Heart right ventricle (tissue), 16 donors: ENCODE data around the gene IDH3G. TPM values are rescaled to one million over a fixed set of nuclear protein-coding genes. Genes with fewer than 3 reads are reported as not detected.

Experiments used
- ATAC-seq, 8 donors: fragments of 200-7000 bp; cut with Tn5 transposase; one replicate each; pipeline ENCODE4 v1.9.1; 2020; ENCODE audit warnings: mild to moderate bottlenecking in 8 of 8, moderate library complexity in 8 of 8, moderate number of reproducible peaks in 1 of 8
- DNase-seq, 2 donors: peaks; one replicate each; pipeline ENCODE4 v3.0.0-alpha.2; 2020
- H3K27ac ChIP-seq, 10 donors: fragments of 200-600 bp; sonication (generic) in 2 of 10; one replicate each; pipeline versions ENCODE4 v1.5.0 to v1.8.0; 2020 to 2022; ENCODE audit warnings: mild to moderate bottlenecking in 3 of 10
- H3K27me3 ChIP-seq, 7 donors: fragments of 200-600 bp; one replicate each; pipeline ENCODE4 v1.8.0; 2021 to 2022; ENCODE audit warnings: mild to moderate bottlenecking in 2 of 7
- H3K36me3 ChIP-seq, 9 donors: fragments of 200-600 bp; sonication (generic) in 1 of 9; one replicate each; pipeline versions ENCODE4 v1.5.0 to v1.8.0; 2020 to 2022; ENCODE audit warnings: mild to moderate bottlenecking in 2 of 9
- H3K4me1 ChIP-seq, 9 donors: fragments of 200-600 bp; sonication (generic) in 1 of 9; one replicate each; pipeline versions ENCODE4 v1.5.0 to v1.8.0; 2020 to 2022; ENCODE audit warnings: mild to moderate bottlenecking in 4 of 9
- H3K4me3 ChIP-seq, 10 donors: fragments of 200-600 bp; sonication (generic) in 2 of 10; one replicate each; pipeline versions ENCODE4 v1.5.0 to v1.8.0; 2020 to 2022; ENCODE audit warnings: mild to moderate bottlenecking in 7 of 10, moderate library complexity in 2 of 10
- H3K9me3 ChIP-seq, 11 donors: fragments of 200-600 bp in 10 of 11; sonication (generic) in 2 of 11; one replicate each; pipeline versions ENCODE4 v1.5.0 to v1.8.0; 2013 to 2022; ENCODE audit warnings: mild to moderate bottlenecking in 2 of 11, control low read depth in 1 of 11, moderate library complexity in 1 of 11
- WGBS, 2 donors: extraction: QIAGEN DNeasy Blood & Tissue Kit; methylation state at CpG; one replicate each; pipeline ENCODE4 v1.1.7; 2013; ENCODE audit warnings: inconsistent platforms in 1 of 2; 5-methylcytosine and 5-hydroxymethylcytosine counted together
- intact Hi-C, 10 donors: fragments of 100-400 bp; cut with DNase I; formaldehyde crosslinking; loops; one replicate each; pipeline versions ENCODE4 v1.11.1 to v1.14.2; 2022
- polyA plus RNA-seq, 2 donors: library from polyadenylated mRNA; stranded (reverse); fragments of 200-250 nt; gene quantifications; one replicate each; pipeline ENCODE4 v1.2.3, GENCODE V29; 2013
- total RNA-seq, 10 donors: library from RNA; stranded (reverse); fragmentation: NEBNext Ultra II Directional in 3 of 10; extraction: Animal tissue kit (Norgen Biotek cat#: 25700) in 3 of 10; gene quantifications; one replicate each; pipeline versions ENCODE4 v1.2.1 to v1.2.4, GENCODE V29; 2021 to 2023
- TF ChIP-seq, protein P1 (sequence below), 9 donors: fragments of 200-600 bp; sonication (generic) in 2 of 9; IDR thresholded peaks; one replicate each; pipeline versions ENCODE4 v1.5.0 to v1.8.0; 2021 to 2022; ENCODE audit warnings: antibody characterized with exemption in 9 of 9, mild to moderate bottlenecking in 5 of 9, moderate library complexity in 1 of 9
- donor health status: Arrhythmogenic right ventricular cardiomyopathy.
- donor health status: ischemic (EF 13 %, LVEDD 7.1; RV severe dilation, severe dysfunction).
- donor health status: healthy with polysubstance abuse.
- donor health status: DM: no; HTN: yes; CAD: no.
- donor health status: DM: no; HTN: no; CAD: no.
- donor health status: ischemic (EF 25% LVEDD 6.9; RV normal size, moderate dysfunction).
- donor health status: ischemic (EF 25% LVEDD 5.7; RV mildly dilated, moderate dysfunction).
- donor health status: healthy.
- donor health status: DM: yes; HTN: yes; CAD: no.
- donor health status: Ischemic cardiomyopathy.
- donor health status: ischemic (EF 35%, LVEDD 5.7; RV mildly dilated, moderate dysfunction).
- donor health status: nonischemic (EF 11% LVEDD 7.7; RV severe dilation, severe dysfunction).
- donor health status: DM: yes; HTN: yes; CAD: no.
- donor health status: PGD.
- donor health status: ischemic (EF 29% LVEDD 5.4; RV normal size, mild dysfunction).
- donor health status: nonischemic (EF 23%, LVEDD 6.1; RV moderate dilation, normal function).

The IDH3G gene
- total and polyA plus RNA-seq, 12 donors = 58.7 to 97.2 (median 74.5) TPM

- no peaks in the 10 kb centered on the region for H3K27me3 ChIP-seq
- DNase-seq (no peak), ATAC-seq (no peak)
- H3K4me1 ChIP-seq = peaks cover 0 to 5% (median 0%) of the 10 kb centered on the region in 9 donors
- WGBS, 2 donors = 82 to 86% methylated on average over 10 to 15 of the region's 15 CpGs
- no peak overlapping the region for H3K4me3 ChIP-seq
- TF ChIP-seq, protein P1, sequence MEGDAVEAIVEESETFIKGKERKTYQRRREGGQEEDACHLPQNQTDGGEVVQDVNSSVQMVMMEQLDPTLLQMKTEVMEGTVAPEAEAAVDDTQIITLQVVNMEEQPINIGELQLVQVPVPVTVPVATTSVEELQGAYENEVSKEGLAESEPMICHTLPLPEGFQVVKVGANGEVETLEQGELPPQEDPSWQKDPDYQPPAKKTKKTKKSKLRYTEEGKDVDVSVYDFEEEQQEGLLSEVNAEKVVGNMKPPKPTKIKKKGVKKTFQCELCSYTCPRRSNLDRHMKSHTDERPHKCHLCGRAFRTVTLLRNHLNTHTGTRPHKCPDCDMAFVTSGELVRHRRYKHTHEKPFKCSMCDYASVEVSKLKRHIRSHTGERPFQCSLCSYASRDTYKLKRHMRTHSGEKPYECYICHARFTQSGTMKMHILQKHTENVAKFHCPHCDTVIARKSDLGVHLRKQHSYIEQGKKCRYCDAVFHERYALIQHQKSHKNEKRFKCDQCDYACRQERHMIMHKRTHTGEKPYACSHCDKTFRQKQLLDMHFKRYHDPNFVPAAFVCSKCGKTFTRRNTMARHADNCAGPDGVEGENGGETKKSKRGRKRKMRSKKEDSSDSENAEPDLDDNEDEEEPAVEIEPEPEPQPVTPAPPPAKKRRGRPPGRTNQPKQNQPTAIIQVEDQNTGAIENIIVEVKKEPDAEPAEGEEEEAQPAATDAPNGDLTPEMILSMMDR (IDR thresholded peaks at IDR 0.05) = no peak
- intact Hi-C loops = no loop called here
- H3K27ac ChIP-seq = no peak overlapping the region
- no peaks in the 10 kb centered on the region for H3K9me3 ChIP-seq
- peaks cover 0 to 35% (median 0%) of the 10 kb centered on the region in 9 donors for H3K36me3 ChIP-seq
Observed at GRCh38 chrX:153736871-153737441, 57.2 kb downstream of the IDH3G start.

DNA sequence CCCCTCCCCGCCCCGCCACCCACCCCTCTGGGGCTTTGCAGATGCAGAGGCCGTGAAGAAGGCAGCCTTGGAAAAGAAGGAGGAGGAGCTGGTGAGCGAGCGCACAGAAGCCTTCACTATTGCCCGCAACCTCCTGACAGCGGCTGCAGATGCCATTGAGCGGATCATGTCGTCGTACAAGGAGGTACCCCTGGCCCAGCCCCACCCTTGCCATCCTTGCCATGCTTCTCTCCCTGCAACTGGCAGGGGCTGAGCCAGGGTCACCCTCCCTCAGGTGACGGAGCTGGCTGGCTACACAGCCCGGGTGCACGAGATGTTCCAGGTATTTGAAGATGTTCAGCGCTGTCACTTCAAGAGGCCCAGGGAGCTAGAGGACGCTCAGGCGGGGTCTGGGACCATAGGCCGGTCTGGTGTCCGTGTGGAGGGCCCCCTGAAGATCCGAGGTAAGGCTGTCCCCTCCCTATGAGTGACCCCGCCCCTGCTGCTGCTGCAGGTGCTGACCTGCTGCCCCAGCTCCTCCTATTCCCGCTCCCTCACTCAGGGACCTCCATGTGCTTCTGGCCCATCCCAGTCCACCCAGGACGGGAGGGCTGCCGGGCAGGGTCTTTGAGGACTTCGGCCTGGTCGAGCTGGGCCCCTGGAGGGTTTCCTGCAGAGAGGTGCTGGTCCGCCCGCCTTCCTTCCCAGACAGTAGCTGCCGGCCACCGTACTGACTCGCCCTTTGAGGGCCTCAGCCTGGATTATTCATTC is 57.9 kb downstream of the IDH3G start:
- H3K4me1 ChIP-seq = peaks cover 0 to 8% (median 0%) of the 10 kb centered on the region in 9 donors
- no peak for ATAC-seq
- H3K27ac ChIP-seq = no peak overlapping the region
- peaks cover 0 to 4% (median 0%) of the 10 kb centered on the region in 11 donors for H3K9me3 ChIP-seq
- TF ChIP-seq, protein P1 (IDR thresholded peaks at IDR 0.05) = no peak
- H3K4me3 ChIP-seq = no peak overlapping the region
- peaks cover 0 to 35% (median 0%) of the 10 kb centered on the region in 9 donors for H3K36me3 ChIP-seq
- WGBS, 2 donors = 89 to 91% methylated on average over 18 to 30 of the region's 30 CpGs
- no peak for DNase-seq
- intact Hi-C loops = no loop called here
- H3K27me3 ChIP-seq = no peaks in the 10 kb centered on the region

Other genes starting within 250 kb of the IDH3G start
- gene CCNQ, start 195.2 kb downstream of the IDH3G start, total RNA-seq = 10 to 100 TPM; 16.9 to 50.1 (median 21.7) TPM
- gene CCNQ, start 195.2 kb downstream of the IDH3G start, polyA plus RNA-seq = 100 to 1,000 TPM in 1 of 2 donors, 10 to 100 TPM in 1; 95.2 to 132 TPM
- under 1 TPM in 1 of 10 donors, not detected in 9; 0.09 TPM for gene DUSP9, start 147.2 kb downstream of the IDH3G start, total RNA-seq
- under 1 TPM in 1 of 2 donors, not detected in 1; 0.03 TPM for gene DUSP9, start 147.2 kb downstream of the IDH3G start, polyA plus RNA-seq
- gene PNCK, start 120.6 kb downstream of the IDH3G start, total RNA-seq = 10 to 100 TPM in 2 of 10 donors, 1 to 10 TPM in 8; 3.6 to 15.6 (median 5.9) TPM
- gene PNCK, start 120.6 kb downstream of the IDH3G start, polyA plus RNA-seq = 1 to 10 TPM; 2.0 to 5.6 TPM
- 100 to 1,000 TPM; 150 to 238 (median 186) TPM for gene SLC6A8, start 106.4 kb downstream of the IDH3G start, total RNA-seq
- 100 to 1,000 TPM; 128 to 155 TPM for gene SLC6A8, start 106.4 kb downstream of the IDH3G start, polyA plus RNA-seq
- gene BCAP31, start 70.0 kb downstream of the IDH3G start, total RNA-seq = 100 to 1,000 TPM in 3 of 10 donors, 10 to 100 TPM in 7; 70.2 to 140 (median 85.4) TPM
- gene BCAP31, start 70.0 kb downstream of the IDH3G start, polyA plus RNA-seq = 100 to 1,000 TPM in 1 of 2 donors, 10 to 100 TPM in 1; 82.2 to 164 TPM
- 10 to 100 TPM; 11.0 to 24.2 (median 14.4) TPM for gene ABCD1, start 69.5 kb downstream of the IDH3G start, total RNA-seq
- gene ABCD1, start 69.5 kb downstream of the IDH3G start, polyA plus RNA-seq = 10 to 100 TPM in 1 of 2 donors, 1 to 10 TPM in 1; 9.3 to 15.3 TPM
- 1 to 10 TPM; 2.1 to 5.8 (median 4.3) TPM for gene PLXNB3, start 30.1 kb downstream of the IDH3G start, total RNA-seq
- gene PLXNB3, start 30.1 kb downstream of the IDH3G start, polyA plus RNA-seq = 1 to 10 TPM; 1.1 to 8.1 TPM
- 10 to 100 TPM; 20.3 to 52.7 (median 44.8) TPM for gene SRPK3, start 13.3 kb downstream of the IDH3G start, total RNA-seq
- 10 to 100 TPM in 1 of 2 donors, 1 to 10 TPM in 1; 9.9 to 52.2 TPM for gene SRPK3, start 13.3 kb downstream of the IDH3G start, polyA plus RNA-seq
- gene SSR4, start 293 bp upstream of the IDH3G start, total RNA-seq = 100 to 1,000 TPM in 9 of 10 donors, 10 to 100 TPM in 1; 94.1 to 227 (median 144) TPM
- gene SSR4, start 293 bp upstream of the IDH3G start, polyA plus RNA-seq = 100 to 1,000 TPM; 477 to 551 TPM
- gene PDZD4, start 36.2 kb upstream of the IDH3G start, total RNA-seq = 1 to 10 TPM; 1.2 to 3.0 (median 2.0) TPM
- gene PDZD4, start 36.2 kb upstream of the IDH3G start, polyA plus RNA-seq = 1 to 10 TPM; 2.4 to 4.5 TPM
- gene L1CAM, start 91.8 kb upstream of the IDH3G start, total RNA-seq = 1 to 10 TPM; 1.1 to 5.6 (median 2.8) TPM
- 1 to 10 TPM; 2.4 to 2.6 TPM for gene L1CAM, start 91.8 kb upstream of the IDH3G start, polyA plus RNA-seq
- 1 to 10 TPM; 1.4 to 4.9 (median 2.1) TPM for gene AVPR2, start 110.3 kb upstream of the IDH3G start, total RNA-seq
- 1 to 10 TPM; 6.6 to 8.9 TPM for gene AVPR2, start 110.3 kb upstream of the IDH3G start, polyA plus RNA-seq
- 10 to 100 TPM in 4 of 10 donors, 1 to 10 TPM in 6; 5.5 to 25.3 (median 8.2) TPM for gene ARHGAP4, start 131.9 kb upstream of the IDH3G start, total RNA-seq
- 10 to 100 TPM; 19.1 to 65.5 TPM for gene ARHGAP4, start 131.9 kb upstream of the IDH3G start, polyA plus RNA-seq
- 10 to 100 TPM; 46.9 to 88.9 (median 54.5) TPM for gene NAA10, start 140.7 kb upstream of the IDH3G start, total RNA-seq
- 100 to 1,000 TPM; 151 to 228 TPM for gene NAA10, start 140.7 kb upstream of the IDH3G start, polyA plus RNA-seq
- 10 to 100 TPM in 4 of 10 donors, 1 to 10 TPM in 6; 7.0 to 17.0 (median 9.6) TPM for gene RENBP, start 150.3 kb upstream of the IDH3G start, total RNA-seq
- 10 to 100 TPM in 1 of 2 donors, 1 to 10 TPM in 1; 6.0 to 16.6 TPM for gene RENBP, start 150.3 kb upstream of the IDH3G start, polyA plus RNA-seq
- 10 to 100 TPM; 26.5 to 41.6 (median 31.7) TPM for gene HCFC1, start 177.4 kb upstream of the IDH3G start, total RNA-seq
- gene HCFC1, start 177.4 kb upstream of the IDH3G start, polyA plus RNA-seq = 10 to 100 TPM; 12.3 to 13.9 TPM
- 10 to 100 TPM in 3 of 10 donors, 1 to 10 TPM in 7; 4.8 to 13.2 (median 8.0) TPM for gene TMEM187, start 178.4 kb upstream of the IDH3G start, total RNA-seq
- 1 to 10 TPM; 3.4 to 7.2 TPM for gene TMEM187, start 178.4 kb upstream of the IDH3G start, polyA plus RNA-seq
- gene IRAK1, start 225.5 kb upstream of the IDH3G start, total RNA-seq = 10 to 100 TPM; 18.2 to 59.0 (median 27.1) TPM
- gene IRAK1, start 225.5 kb upstream of the IDH3G start, polyA plus RNA-seq = 10 to 100 TPM; 26.4 to 58.7 TPM